GM10847 (cell line): ENCODE results near the gene CLEC7A.

Source experiments
- POLR2A ChIP-seq: IDR thresholded peaks from 2 replicates; pipeline ENCODE4 v1.6.1; 2011; ENCODE audit not compliant: insufficient read length; ENCODE audit errors: extremely low read depth

Gene CLEC7A

DNA sequence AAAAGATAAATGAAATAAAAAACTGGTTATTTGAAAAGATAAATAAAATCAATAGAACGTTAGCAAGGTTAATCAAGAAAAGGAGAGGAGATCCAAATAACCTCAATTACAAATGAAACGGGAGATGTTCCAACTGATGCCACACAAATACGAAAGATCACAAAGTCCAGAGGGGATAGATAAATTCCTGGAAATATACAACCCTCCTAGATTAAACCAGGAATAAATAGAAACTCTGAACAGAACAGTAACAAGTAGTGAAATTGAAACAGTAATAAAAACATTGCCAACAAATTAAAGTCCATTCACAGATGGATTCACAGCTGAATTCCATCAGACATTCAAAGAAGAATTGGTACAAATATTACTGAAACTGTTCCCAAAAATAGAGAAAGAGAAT lies 43.6 kb downstream of the CLEC7A start:
- TF ChIP-seq POLR2A: no peak

DNA sequence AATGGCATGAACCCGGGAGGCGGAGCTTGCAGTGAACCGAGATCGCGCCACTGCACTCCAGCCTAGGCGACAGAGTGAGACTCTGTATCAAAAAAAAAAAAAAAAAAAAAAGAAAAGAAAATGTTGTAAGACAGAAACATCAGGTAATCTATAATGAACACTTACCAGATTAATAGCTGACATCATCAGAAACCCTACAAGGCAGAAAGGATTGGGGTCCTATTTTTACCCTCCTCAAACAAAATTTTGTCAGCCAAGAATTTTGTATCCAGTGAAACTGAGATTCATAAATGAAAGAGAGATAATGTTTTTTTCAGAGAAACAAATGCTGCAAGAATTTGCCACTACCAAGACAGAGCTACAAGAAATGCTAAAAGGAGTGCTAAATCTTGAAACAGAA lies 45.3 kb downstream of the CLEC7A start:
- TF ChIP-seq POLR2A: no peak

DNA sequence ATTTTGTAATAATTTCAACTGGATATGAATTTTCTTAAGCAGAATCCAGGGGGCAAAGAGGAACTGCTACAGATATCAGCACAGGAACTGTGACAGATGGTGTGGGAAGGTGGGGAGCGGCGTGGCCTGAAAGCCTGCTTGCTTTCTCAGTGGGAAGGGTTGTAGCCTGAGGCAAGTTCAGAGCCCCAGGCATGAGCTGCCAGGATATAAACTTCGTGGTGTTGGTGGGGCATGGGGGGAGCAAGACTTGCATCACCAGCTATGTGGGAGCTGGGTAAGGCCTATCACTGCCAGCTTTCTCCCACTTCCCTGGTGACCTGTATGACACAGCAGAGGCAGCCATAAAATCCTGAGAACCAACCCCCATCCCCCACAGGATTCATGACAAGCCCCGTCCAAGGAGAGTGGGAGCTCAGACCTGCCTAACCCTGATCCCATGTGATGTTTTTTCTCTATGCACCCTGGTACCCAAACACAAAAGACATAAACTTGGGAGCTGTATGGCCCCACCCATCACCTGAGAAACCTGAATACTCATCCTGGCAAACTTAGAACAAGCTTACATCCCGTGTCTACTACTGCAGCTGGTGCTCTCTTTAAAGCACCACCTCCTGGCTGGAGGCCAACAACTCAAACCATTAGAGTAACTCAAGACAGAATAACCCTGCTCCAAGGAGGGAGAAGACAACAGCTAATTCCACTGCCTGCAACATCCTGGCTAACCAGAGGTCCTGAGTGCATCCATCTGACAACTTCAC lies 47.7 kb downstream of the CLEC7A start:
- TF ChIP-seq POLR2A: no peak

DNA sequence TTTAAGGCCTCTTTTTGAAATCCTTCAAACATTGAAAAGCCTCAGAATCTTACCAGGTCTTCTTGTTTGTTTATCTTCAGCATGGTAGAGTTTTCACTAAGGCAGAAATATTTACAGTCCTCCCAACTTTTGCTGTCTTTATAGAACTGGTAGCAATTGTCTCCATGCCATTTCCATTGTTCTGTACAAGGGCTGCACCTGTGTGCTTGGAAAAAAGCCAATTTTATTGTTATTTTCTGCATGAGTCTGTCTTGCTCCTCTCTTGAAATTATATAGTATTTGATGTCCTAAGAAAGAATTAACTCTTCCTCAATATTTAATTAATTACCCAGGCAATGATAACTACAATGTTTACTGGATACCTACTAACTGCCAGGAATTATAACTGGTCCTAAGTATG lies 54.5 kb downstream of the CLEC7A start:
- no peak for TF ChIP-seq POLR2A

DNA sequence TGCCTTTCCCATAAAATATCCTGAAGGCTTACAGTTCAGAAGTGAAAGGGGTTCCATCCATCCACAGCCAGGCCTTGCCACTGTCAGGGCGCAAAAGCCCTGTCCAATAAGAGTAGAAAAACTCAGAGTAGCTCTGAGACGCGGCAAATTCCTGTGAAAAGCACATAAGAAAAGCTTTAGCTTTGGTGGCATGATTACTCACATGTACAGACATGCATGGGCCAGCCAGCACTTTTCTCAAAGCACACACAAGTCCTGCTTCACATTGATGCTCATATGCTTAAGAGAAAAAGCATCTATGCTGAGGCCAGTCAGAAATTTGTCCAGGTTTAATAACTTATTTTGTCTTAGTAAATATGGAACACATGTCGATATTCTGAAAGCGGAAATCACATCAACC lies 56.7 kb downstream of the CLEC7A start:
- no peak for TF ChIP-seq POLR2A

DNA sequence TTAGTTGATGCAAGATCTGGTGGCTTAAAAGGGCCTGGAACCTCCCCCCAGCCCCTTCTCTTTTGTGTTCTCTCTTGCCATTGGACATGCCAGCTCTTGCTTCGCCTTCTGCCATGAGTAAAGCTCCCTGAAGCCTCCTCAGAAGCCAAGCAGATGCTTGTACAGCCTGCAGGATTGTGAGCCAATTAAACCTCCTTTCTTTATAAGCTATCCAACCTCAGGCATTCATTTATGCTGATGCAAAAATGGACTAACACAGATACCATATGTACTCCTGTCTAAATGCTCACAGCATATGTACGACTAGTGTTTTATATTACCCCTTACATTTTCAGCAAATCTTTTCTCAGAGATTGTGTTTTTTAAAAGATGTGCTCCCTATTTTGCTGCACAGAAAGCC lies 57.9 kb downstream of the CLEC7A start:
- TF ChIP-seq POLR2A: no peak

DNA sequence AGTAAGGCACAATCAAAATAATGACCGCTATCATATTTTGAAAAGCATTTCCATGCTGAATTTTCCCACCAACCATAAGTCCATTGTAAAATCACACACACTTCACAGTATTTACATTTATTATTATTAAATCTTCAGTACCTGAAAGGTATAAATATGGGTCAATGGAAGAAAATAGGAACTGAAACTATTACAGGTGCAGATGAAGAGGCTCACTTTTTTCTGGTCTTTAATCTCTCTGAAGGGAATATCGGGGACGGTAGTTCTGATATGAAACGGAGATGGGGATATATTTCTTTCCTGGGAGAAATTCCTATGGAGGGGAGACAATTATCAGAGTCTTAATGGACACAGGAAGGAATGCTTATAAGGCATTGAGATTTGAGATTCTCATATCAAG lies 59.6 kb downstream of the CLEC7A start:
- TF ChIP-seq POLR2A: no peak

DNA sequence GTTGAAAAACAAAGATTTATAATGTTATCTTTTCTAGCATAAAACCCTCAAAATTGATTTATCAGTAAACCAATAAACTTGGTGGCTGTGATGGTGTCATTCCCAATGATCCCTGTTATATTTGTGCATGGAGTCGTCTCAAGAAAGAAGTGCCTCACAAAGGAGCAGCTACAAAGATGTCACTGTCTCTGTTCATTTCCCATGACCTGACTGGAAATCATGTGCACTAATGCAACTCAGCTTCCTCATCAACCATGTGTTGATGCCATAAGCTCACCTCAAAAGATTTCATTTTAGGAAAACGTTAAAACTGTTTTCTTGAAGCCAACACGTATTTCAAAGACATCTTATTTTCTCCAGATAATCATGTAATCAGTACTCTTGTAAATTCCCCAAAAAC lies 60.0 kb downstream of the CLEC7A start:
- no peak for TF ChIP-seq POLR2A

DNA sequence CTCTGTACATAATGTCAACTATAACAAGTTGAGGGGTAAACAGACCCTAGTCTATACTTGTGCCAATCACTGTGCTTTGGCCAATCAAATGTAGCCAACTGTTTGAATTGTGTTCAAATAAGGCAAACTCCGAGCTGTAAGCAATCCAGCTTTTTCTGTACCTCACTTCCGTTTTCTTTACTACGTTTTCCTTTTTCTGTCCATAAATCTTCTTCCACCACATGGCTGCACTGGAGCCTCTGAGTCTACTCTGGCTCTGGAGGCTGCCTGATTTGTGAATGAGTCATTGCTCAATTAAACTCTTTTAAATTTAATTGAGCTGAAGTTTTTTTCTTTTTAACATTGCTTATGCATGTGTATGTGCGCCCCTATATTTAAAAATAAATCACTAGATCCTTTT lies 60.9 kb downstream of the CLEC7A start:
- TF ChIP-seq POLR2A: no peak

DNA sequence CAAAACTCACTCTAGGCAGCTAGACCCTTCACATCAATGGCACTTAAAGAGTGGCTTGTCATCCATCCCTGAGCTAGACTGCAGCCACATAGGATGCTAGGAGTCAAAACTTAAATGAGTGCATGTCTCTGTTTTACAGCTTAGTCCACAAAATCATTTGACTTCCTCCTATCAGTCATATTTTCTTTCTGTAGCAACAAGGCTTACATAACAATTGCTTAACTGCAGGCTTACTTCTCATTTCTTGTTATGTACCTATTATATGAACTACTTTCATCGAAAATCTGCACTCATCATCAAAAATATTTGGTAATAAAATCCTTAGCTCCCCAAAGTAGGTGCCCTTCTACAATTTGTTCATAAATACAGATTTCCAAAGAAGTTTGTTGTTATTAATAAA lies 61.4 kb downstream of the CLEC7A start:
- no peak for TF ChIP-seq POLR2A

DNA sequence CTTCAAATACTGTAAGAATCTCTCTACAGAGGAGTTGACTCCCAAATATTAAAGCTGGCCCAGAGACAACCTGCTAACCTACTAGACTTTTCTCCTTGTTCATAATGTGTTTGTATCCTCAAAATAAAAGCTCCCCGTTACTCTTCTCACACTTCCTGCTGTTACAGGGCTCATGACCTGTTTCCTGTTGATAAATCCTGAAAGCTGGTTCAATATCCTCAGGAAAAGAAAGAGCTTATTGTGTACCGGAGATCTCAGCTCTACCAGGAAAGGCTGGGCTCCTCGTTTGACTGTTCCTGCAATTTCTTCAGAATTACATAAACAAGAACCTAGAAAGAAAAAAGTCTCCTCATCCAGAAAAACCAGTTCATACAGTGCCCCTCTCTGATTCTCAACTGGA lies 62.1 kb downstream of the CLEC7A start:
- TF ChIP-seq POLR2A: no peak

DNA sequence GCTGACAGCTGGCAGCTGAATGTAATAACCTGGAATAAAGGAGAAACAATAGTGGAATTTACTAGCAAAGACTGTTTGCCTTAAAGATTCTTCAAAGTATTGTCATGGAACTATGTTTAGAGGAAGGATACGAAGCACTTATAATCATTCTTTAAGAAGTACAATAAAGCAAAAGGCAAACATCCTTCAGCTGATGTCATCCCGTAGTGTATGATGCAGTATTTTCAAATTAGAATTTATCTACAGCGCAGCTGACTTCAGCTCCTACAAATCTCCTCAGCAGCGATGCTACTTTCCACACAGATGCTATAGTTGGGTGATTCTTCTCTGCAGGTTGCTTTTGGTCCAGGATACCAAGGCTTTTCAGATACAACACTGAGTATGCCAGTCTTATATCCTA lies 62.7 kb downstream of the CLEC7A start:
- no peak for TF ChIP-seq POLR2A
